RWPE2 (cell line): Measurements from ENCODE around the gene STK32C.

Source experiments
- ATAC-seq: fragments of 200-7000 bp; cut with Tn5 transposase; 3 replicates; pipeline ENCODE4 v1.9.1; 2021; ENCODE audit warnings: low read depth
- DNase-seq: peaks from one replicate; pipeline ENCODE4 v3.0.0-alpha.2; 2020; ENCODE audit warnings: low spot score
- H3K27ac ChIP-seq: fragments of 450-650 bp; 2 replicates; pipeline ENCODE4 v1.5.1; 2017; ENCODE audit warnings: mild to moderate bottlenecking; ENCODE audit not compliant: poor library complexity, severe bottlenecking
- H3K27me3 ChIP-seq: fragments of 250-450 bp; sonication (Bioruptor Pico); 2 replicates; pipeline ENCODE4 v1.5.1; 2021; ENCODE audit warnings: mild to moderate bottlenecking, moderate library complexity; ENCODE audit not compliant: insufficient read depth, poor library complexity, severe bottlenecking
- H3K36me3 ChIP-seq: fragments of 250-450 bp; sonication (Bioruptor Pico); 2 replicates; pipeline ENCODE4 v1.5.1; 2020; ENCODE audit warnings: low read depth, mild to moderate bottlenecking, moderate library complexity
- H3K4me1 ChIP-seq: fragments of 250-450 bp; sonication (Bioruptor Pico); 2 replicates; pipeline ENCODE4 v1.5.1; 2021; ENCODE audit warnings: mild to moderate bottlenecking, moderate library complexity; ENCODE audit not compliant: insufficient read depth, poor library complexity, severe bottlenecking
- H3K4me3 ChIP-seq: fragments of 250-450 bp; sonication (Bioruptor Pico); 2 replicates; pipeline ENCODE4 v1.5.1; 2021; ENCODE audit warnings: mild to moderate bottlenecking, moderate library complexity; ENCODE audit not compliant: severe bottlenecking
- H3K9me3 ChIP-seq: fragments of 250-450 bp; sonication (Bioruptor Pico); 2 replicates; pipeline ENCODE4 v1.5.1; 2021; ENCODE audit warnings: mild to moderate bottlenecking, moderate library complexity; ENCODE audit not compliant: severe bottlenecking
- TF ChIP-seq, protein P1 (sequence below): fragments of 450-650 bp; IDR thresholded peaks from one replicate; pipeline ENCODE4 v1.5.1; 2017; ENCODE audit warnings: mild to moderate bottlenecking, moderate library complexity; ENCODE audit not compliant: poor library complexity, severe bottlenecking

Gene STK32C

GRCh38 chr10:132279873-132280645 lies 27.7 kb downstream of the STK32C start:
- Histone ChIP-seq H3K36me3 (no peaks in the 10 kb centered on the region), H3K27ac (no peak overlapping the region), H3K27me3 (peaks cover 19% of the 10 kb centered on the region), H3K4me1 (no peaks in the 10 kb centered on the region), H3K4me3 (no peak overlapping the region), H3K9me3 (no peaks in the 10 kb centered on the region)
- ATAC-seq (no peak), DNase-seq (peak; percentile 25)
- TF ChIP-seq, protein P1, sequence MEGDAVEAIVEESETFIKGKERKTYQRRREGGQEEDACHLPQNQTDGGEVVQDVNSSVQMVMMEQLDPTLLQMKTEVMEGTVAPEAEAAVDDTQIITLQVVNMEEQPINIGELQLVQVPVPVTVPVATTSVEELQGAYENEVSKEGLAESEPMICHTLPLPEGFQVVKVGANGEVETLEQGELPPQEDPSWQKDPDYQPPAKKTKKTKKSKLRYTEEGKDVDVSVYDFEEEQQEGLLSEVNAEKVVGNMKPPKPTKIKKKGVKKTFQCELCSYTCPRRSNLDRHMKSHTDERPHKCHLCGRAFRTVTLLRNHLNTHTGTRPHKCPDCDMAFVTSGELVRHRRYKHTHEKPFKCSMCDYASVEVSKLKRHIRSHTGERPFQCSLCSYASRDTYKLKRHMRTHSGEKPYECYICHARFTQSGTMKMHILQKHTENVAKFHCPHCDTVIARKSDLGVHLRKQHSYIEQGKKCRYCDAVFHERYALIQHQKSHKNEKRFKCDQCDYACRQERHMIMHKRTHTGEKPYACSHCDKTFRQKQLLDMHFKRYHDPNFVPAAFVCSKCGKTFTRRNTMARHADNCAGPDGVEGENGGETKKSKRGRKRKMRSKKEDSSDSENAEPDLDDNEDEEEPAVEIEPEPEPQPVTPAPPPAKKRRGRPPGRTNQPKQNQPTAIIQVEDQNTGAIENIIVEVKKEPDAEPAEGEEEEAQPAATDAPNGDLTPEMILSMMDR = no peak

DNA sequence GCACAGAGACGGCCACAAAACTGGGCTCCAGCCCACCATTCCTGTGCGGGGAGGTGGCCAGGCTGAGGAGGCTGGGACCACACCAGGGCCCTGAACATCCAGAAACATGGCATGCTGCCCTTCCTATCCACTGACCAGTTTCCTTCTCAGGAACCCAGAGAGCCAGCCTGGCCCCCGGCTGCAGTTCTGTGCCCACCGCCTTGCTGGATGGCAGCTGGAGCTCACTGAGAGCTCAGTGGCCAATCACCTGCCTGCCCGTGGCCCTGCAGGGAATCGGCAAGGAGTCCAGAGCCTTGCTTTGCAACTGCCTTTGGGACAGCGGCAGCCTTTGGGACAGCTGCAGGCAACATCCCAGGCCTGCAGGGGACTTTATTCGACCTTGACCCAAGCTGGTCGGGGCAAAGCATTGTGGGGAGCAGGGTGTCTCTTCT lies 30.4 kb downstream of the STK32C start:
- Histone ChIP-seq H3K4me1 (no peaks in the 10 kb centered on the region), H3K9me3 (no peaks in the 10 kb centered on the region), H3K27ac (no peak overlapping the region), H3K27me3 (peaks cover 4% of the 10 kb centered on the region), H3K36me3 (no peaks in the 10 kb centered on the region), H3K4me3 (no peak overlapping the region)
- ATAC-seq = no peak
- TF ChIP-seq, protein P1 = no peak
- no peak for DNase-seq

DNA sequence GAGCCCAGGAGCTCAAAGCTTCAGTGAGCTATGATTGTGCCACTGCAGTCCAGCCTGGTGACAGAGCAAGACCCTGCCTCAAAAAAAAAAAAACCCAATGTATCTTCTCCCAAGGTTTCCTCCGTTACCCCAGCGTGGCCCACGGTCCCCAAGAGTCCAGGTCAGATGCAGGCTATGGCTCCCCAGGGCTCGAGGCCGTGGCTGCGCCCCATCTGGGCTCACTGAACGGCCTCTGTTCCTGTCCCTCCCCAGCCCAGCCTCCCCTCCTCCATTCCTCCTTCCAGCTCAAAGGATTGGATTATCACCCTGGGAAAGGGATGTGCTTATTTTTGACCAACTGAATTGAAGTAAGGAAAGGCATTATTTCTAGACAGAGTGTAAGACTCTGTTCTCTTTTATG lies 31.0 kb downstream of the STK32C start:
- Histone ChIP-seq H3K36me3 (no peaks in the 10 kb centered on the region), H3K4me1 (no peaks in the 10 kb centered on the region), H3K9me3 (no peaks in the 10 kb centered on the region), H3K4me3 (no peak overlapping the region), H3K27ac (no peak overlapping the region), H3K27me3 (peaks cover 4% of the 10 kb centered on the region)
- TF ChIP-seq, protein P1 = no peak
- DNase-seq = peak; percentile 50
- no peak for ATAC-seq

- no peak for ATAC-seq
- peak; percentile 32 for DNase-seq
- Histone ChIP-seq H3K9me3 (no peaks in the 10 kb centered on the region), H3K4me1 (no peaks in the 10 kb centered on the region), H3K27me3 (peaks cover 4% of the 10 kb centered on the region), H3K27ac (no peak overlapping the region), H3K4me3 (no peak overlapping the region), H3K36me3 (no peaks in the 10 kb centered on the region)
- TF ChIP-seq, protein P1 = no peak
Observed at GRCh38 chr10:132276179-132276675, 31.5 kb downstream of the STK32C start.
